MG63 (cell line): Measurements from ENCODE around the gene CREB3L1. TPM values are rescaled to one million over a fixed set of nuclear protein-coding genes. Genes with fewer than 3 reads are reported as not detected.
A peak's percentile ranks its signal among the peaks of the same experiment; 100 is the strongest.

Experiments used
- DNase-seq: peaks from one replicate; pipeline ENCODE4 v3.0.0-alpha.2; 2020
- H3K27me3 ChIP-seq: fragments of 250-450 bp; sonication (Bioruptor Pico); 2 replicates; pipeline ENCODE4 v1.5.1; 2020; ENCODE audit warnings: mild to moderate bottlenecking, moderate library complexity
- H3K36me3 ChIP-seq: fragments of 250-450 bp; sonication (Bioruptor Pico); 2 replicates; pipeline ENCODE4 v1.5.1; 2020; ENCODE audit warnings: mild to moderate bottlenecking, moderate library complexity
- H3K4me3 ChIP-seq: fragments of 250-450 bp; sonication (Bioruptor Pico); 2 replicates; pipeline ENCODE4 v1.5.1; 2020; ENCODE audit warnings: mild to moderate bottlenecking, moderate library complexity
- H3K9me3 ChIP-seq: fragments of 250-450 bp; sonication (Bioruptor Pico); 2 replicates; pipeline ENCODE4 v1.5.1; 2020; ENCODE audit warnings: mild to moderate bottlenecking, moderate library complexity
- total RNA-seq: library from RNA; depleted of rRNA; stranded (reverse); fragments of >200 nt; shearing (Covaris generic); gene quantifications from 2 replicates; pipeline ENCODE4 v1.2.3, GENCODE V29; 2014; ENCODE audit warnings: low replicate concordance

The CREB3L1 gene
- total RNA-seq, 1 experiment from 2014 or later: 12.5 TPM

DNA sequence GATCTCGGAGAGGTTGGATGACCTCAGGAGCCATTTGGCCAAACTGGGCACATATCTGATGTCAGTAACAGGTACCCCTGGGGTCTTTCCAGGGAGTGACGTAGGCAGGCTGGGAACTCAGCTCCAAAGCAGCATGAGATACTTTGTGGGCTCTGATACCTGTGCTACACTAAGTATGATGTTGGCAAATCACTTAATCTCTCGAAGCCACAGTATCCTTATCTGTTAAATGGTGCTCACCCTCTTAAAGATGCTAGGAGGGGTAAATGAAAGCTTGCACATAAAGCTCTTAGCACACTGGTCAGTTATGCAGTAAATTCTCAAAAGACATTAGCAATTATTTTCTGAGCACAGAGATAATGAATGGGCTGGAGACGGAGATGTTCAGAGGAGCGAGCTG is 52.7 kb downstream of the CREB3L1 start:
- H3K36me3 ChIP-seq: no peaks in the 10 kb centered on the region
- DNase-seq: no peak
- no peaks in the 10 kb centered on the region for H3K27me3 ChIP-seq
- H3K4me3 ChIP-seq: no peak overlapping the region
- no peaks in the 10 kb centered on the region for H3K9me3 ChIP-seq

DNA sequence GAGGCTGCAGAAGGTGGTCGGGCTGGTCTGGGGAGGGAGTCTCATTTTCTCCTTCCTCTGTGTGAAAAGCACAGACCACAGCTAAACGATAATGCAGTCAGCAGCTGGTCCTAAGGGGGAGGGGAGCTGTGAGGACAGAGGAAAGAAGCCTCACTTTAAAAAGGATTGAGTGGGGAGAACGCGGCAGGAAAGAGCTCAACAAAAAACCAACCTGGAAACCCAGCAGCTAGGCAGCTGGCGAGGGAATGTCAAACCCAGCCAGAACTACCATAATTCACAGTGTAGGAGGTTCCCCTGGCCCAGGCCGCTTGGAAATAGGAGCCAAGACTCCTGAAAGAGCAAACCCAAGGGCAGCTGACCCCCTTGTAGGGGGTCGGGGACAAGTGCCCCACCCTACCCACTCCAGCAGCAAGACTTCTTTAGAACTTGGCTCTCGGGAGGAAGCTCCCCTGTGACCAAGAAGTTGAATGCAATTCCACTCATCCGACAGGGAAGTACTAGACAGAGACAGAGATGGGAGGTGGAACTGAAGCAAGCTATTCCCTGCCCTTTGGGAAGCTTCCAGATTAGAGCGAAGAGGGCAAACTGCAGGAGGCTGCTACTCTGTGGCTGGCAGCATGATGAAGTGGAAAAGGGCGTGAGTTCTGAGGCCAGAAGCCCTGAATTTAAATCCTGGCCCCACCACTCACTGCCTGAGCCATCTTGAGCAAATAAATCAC is 53.3 kb downstream of the CREB3L1 start:
- no peaks in the 10 kb centered on the region for H3K27me3 ChIP-seq
- H3K4me3 ChIP-seq: no peak overlapping the region
- H3K36me3 ChIP-seq: no peaks in the 10 kb centered on the region
- H3K9me3 ChIP-seq: no peaks in the 10 kb centered on the region
- no peak for DNase-seq

DNA sequence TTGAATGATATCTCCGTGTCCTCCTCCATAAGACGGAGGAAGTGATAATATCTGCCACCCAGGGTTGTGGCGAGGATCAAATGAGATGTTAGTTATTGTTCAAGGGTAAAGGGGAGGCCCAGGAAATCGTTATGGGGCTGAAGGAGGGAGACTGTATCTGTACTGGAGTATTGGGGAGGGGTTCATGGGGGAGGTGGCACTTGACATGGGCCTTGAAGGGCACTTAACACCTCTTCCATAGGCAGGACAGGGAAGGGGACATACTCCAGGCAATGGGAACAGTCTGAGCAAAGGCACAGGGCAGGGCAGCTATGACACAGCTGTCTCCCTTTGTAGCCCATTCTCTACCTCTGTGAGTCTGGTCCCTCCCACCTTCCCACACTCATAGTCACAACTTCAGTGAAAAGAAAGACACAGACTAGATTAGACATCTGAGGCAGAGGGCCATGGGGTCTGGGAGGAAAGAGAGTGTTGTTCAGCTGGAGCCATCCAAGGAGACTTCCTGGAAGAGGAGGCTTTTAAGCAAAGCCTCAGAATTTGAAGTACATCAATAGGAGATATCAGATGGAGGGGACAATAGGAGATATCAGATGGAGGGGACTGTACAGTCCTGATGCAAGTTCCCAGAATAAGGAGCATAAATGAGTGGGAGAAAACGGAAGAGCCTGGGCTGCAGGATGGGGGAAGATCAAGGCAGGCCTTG is 54.0 kb downstream of the CREB3L1 start:
- Histone ChIP-seq H3K4me3 (no peak overlapping the region), H3K36me3 (no peaks in the 10 kb centered on the region), H3K27me3 (no peaks in the 10 kb centered on the region), H3K9me3 (no peaks in the 10 kb centered on the region)
- DNase-seq: no peak

DNA sequence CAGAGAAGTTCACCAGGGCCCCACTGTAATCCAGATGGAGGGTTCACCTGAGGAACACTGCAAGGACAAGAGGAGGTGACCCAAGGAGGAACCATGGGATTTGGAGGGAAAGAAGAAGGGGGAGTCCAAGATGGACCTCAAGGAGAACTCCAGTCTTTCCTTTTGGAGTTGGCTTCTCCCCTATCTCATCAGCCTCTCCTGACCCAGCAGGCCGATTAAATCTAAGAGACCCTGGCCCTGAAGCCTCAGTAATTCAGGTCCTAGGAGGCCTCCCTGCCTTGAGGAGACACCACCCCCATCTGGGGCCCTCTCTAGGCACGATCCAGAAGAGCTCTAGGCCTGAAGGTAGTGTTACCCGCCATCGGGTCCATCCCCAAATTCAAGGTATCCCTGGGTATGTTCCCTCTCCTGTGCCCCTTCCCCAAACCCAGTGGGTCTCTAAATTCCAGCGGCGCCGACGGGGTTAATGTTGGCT is 54.7 kb downstream of the CREB3L1 start:
- Histone ChIP-seq H3K27me3 (no peaks in the 10 kb centered on the region), H3K36me3 (no peaks in the 10 kb centered on the region), H3K4me3 (no peak overlapping the region), H3K9me3 (no peaks in the 10 kb centered on the region)
- no peak for DNase-seq

DNA sequence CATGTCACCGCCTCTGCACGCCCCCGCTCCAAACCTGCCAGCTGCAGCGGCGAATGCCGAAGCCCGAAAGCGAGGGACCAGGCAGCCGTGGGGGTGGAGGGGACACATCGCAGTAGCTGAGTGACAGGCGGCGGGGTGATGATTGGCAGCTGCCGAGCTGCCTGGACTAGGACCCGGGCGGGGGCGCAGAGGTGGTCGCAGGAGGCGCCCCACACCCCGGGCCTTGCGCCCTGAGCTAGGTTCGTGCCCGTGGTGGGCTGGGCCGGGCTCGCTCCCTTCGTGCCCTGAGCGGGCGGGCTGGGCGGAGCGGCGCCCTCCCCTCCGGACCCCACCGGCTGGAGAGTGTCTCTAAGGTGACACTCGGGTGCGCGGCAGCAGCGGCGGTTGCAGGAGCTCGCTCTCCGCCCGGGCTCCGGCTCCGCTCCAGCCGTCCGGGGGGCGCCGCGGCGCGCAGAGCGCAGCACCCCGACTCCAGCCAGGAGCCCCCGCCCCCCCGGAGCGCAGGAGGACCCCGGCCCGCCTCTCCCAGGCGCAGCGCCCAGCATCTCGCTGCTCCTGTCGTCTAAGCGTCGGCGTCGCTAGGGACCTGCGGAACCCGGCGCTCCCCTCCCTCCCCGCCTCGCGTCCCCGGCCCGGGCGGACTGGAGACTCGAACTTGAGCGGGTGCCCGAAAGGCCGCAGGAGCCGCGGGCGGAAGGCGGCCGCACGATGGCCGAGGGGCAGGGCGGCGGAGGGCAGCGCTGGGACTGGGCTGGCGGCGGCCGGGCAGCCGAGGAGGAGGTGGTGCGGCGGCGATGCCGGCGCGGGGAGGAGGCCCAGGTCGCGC is 55.3 kb downstream of the CREB3L1 start:
- H3K36me3 ChIP-seq: no peaks in the 10 kb centered on the region
- no peak overlapping the region for H3K4me3 ChIP-seq
- no peak for DNase-seq
- no peaks in the 10 kb centered on the region for H3K9me3 ChIP-seq
- no peaks in the 10 kb centered on the region for H3K27me3 ChIP-seq

DNA sequence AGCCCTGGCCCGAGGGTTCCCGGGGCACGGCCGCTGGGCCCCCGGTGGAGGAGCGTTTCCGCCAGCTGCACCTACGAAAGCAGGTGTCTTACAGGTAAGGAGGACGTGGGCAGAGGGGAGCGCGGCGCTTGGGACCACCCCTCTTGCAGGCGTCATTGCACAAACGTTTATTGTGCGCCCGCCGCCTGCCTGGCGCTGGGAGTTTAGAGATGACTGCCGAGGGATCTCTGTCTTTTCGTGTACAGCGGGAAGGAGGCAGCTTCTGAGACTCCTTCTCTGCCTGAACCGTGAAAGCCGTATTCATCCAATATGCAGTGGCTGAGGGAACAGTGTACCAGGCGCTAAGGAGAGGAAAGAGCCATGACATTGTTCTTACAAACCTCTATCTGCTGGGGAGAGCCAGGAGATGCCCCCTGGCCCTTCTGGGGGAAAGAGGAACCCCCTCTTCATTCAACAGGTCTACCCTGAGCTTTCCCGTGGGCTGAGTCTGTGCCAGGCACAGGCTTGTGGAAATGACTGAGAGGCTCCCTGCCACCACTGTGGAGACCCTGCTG is 56.0 kb downstream of the CREB3L1 start:
- H3K4me3 ChIP-seq: no peak overlapping the region
- no peaks in the 10 kb centered on the region for H3K36me3 ChIP-seq
- H3K27me3 ChIP-seq: no peaks in the 10 kb centered on the region
- no peak for DNase-seq
- no peaks in the 10 kb centered on the region for H3K9me3 ChIP-seq

DNA sequence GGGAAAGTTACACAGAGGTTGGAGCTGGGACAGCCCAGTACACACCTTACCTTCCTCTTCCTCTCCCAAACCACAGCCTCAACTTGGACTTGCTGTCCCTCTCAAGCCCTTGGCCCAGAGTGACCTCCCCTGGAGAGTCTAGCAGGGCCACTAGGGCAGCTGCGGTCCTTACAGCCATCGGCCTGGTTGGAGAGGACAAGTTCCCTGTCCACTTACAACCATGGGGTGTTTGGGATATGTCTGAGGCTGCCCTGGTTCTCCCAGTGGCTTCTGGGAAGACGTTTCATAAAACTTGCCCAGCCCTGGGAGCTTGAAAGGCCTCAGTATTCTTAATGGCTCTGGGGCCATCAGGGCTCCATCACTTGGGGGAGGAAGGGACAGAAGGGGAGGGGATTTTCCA is 56.7 kb downstream of the CREB3L1 start:
- Histone ChIP-seq H3K27me3 (no peaks in the 10 kb centered on the region), H3K9me3 (no peaks in the 10 kb centered on the region)
- DNase-seq: no peak

DNA sequence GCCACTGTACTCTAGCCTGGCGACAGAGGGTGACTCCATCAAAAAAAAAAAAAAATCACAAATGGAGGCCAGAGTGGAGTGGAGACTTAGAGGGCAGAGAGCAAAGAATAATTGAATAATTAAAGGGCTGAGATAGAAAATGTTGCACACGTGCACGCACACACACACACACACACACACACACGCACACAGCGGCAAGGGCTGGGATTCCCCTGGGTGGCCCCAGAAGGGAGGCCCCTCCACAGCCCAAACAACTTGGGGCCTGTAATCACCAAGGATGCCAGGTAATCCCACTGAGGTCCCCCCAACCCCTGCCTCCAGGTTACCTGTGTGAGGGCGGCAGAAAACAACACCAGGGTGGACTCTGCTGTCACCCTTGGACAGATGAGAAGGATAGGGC is 57.8 kb downstream of the CREB3L1 start:
- H3K36me3 ChIP-seq: no peaks in the 10 kb centered on the region
- no peaks in the 10 kb centered on the region for H3K27me3 ChIP-seq
- DNase-seq: no peak
- no peak overlapping the region for H3K4me3 ChIP-seq
- H3K9me3 ChIP-seq: no peaks in the 10 kb centered on the region

More for the DNA sequence above, 56.7 kb downstream of the CREB3L1 start:
- no peaks in the 10 kb centered on the region for H3K36me3 ChIP-seq
- no peak overlapping the region for H3K4me3 ChIP-seq

DNA sequence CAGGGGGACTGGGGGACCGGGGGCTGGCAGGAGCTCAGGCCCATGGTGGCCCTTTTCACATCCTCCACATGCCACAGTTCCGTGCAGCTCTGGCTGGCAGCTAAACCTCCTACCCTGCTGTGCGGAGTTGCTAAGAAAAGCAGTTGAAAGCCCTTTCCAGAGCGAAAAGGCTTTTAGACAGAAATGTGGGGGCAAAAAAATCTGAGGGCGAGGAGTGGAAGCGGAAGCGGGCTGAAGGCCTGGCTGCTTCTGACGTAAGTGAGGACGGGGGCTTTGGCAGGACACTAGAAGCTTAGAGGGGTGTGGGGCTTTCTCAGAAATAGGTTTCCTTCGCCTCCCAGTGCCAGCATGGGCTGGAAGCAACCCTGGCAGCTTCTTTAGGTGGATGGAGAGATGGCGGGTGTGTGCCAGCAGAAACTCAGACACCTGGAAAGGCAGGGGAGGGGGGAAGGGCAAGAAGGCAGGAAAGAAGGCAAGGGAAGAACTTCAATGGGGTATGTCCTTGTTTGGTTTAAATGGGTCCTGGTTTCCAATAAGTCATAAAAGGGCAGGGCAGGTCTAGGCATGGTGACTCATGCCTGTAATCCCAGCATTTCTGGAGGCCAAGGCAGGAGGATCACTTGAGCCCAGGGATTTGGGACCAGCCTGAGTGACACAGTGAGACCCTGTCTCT is 58.6 kb downstream of the CREB3L1 start:
- Histone ChIP-seq H3K27me3 (no peaks in the 10 kb centered on the region), H3K9me3 (no peaks in the 10 kb centered on the region), H3K4me3 (no peak overlapping the region), H3K36me3 (no peaks in the 10 kb centered on the region)
- DNase-seq: peak; percentile 26

DNA sequence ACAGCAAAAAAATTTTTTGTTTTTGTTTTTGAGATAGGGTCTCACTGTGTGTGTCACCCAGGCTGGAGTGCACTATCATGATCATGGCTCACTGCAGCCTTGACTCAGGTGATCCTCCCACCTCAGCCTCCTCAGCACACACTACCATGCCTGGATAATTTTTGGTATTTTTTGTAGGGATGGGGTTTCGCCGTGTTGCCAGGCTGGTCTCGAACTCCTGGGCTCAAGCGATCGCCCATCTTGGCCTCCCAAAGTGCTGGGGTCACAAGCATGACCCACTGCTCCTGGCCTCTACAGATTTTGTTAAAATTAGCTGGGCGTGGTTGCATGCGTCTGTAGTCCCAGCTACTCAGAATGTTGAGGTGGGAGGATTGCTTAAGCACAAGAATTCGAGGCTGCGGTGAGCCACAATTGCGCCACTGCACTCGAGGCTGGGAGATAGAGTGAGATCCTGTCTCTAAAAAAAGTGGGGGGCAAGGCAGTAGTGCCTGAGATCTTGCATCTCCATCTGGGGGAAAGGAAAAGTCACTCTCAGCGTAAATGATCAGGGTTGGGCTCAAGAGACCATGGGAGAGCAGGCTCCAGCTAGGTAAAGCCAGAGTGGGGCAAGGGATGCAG is 59.2 kb downstream of the CREB3L1 start:
- Histone ChIP-seq H3K9me3 (no peaks in the 10 kb centered on the region), H3K36me3 (no peaks in the 10 kb centered on the region), H3K27me3 (no peaks in the 10 kb centered on the region), H3K4me3 (no peak overlapping the region)
- no peak for DNase-seq

DNA sequence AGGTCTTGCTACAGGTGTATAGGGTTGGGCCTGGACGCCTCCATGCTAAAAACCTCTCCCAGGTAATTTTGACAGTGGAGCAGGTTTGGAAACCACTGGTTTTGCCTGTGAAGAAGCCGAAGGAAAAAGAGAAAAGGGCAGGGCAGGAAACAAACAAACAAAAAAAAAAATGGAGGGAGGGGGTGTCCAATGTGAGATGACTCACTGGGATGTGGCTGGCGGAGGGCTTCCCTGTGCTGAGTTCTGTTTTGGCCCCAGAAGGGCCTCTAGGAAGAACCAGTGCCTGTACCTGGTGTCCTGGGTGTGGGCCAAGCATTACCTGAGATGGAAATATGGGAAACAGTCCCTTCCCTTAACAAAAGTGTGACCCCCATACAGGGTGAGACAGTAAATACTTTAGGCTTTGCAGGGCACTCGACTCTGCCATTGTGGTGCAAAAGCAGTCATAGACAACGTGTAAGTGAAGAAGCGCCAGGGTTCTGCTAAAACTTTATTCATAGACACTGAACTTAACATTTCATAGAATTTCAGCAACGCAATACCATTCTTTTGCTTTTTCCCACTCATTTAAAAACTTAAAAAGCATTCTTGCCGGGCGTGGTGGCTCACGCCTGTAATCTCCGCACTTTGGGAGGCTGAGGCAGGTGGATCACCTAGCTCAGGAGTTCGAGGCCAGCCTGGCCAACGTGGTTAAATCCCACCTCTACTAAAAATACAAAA is 60.3 kb downstream of the CREB3L1 start:
- H3K9me3 ChIP-seq: no peaks in the 10 kb centered on the region
- no peak for DNase-seq
- H3K36me3 ChIP-seq: no peaks in the 10 kb centered on the region
- no peak overlapping the region for H3K4me3 ChIP-seq
- no peaks in the 10 kb centered on the region for H3K27me3 ChIP-seq

DNA sequence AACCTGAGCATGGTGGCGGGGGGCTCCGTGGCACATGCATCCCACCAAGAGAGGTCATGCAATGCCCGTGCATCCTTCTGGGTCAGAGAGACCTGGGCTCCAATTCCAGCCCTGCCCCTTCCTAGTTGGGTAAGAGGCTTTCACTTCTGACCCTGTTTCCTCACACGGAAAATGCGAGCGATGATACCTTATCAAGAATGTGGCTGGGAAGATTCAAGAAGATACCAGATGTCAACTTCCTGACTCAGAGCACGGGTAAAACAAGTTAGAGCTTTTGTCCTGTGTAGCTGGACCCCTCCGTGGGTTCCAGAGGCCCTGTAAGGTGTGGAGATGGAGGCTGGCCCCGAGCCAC is 61.1 kb downstream of the CREB3L1 start:
- DNase-seq: no peak
- H3K4me3 ChIP-seq: no peak overlapping the region

DNA sequence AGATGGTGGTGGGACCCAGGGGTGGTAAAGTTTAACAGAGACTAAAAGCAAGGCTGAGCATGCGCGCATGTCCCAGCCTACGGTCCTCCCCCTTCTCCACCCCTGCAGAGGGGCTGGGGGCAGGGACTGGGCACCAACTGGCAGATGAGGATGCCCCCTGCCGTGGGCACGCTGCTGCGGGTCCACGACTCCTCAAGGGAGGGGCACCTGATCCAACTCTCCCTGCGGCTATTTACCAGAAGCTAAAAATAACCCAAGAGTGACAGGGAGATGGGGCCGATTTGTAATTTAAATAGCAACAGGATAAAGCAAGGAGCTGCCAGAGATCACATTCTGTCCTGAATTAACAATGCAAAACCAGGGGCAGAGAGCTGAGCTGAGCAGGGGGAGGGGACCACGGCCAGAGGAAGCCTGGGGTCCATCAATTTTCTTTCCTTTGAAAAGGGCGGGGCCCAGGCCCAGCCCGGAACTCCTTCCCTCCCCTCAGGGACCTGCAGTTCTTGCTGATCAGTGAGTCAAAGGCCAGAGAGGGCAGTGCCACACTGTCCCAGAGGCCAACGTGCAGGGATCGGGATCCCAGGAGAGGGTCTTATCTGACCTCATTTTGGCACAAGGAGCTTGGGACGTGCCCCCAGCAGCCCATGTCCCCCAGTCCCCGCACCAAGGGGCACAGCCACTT is 61.7 kb downstream of the CREB3L1 start:
- no peak for DNase-seq
- Histone ChIP-seq H3K36me3 (no peaks in the 10 kb centered on the region), H3K9me3 (no peaks in the 10 kb centered on the region), H3K4me3 (no peak overlapping the region), H3K27me3 (no peaks in the 10 kb centered on the region)

More for the DNA sequence above, 61.1 kb downstream of the CREB3L1 start:
- Histone ChIP-seq H3K9me3 (no peaks in the 10 kb centered on the region), H3K27me3 (no peaks in the 10 kb centered on the region), H3K36me3 (no peaks in the 10 kb centered on the region)

DNA sequence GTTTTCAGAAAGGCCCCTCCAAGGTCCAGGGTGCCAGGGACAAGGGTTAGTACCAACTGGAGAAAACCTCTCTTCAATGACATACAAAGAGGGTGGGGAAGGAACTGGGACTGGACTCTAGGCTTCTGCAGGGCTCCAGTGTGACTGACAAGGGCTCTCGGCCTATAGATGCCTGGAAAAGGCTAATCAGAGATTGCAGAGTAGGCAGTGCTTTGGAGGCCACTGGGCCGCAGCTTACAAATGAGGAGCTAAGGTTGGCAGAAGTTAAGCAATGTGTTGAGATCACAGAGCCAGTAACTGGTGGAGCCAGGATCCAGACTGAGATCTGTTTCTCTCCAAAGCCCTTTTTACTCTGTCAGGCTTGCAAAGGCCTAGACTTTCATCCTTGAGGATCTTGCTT is 62.4 kb downstream of the CREB3L1 start:
- Histone ChIP-seq H3K36me3 (no peaks in the 10 kb centered on the region), H3K9me3 (no peaks in the 10 kb centered on the region), H3K27me3 (no peaks in the 10 kb centered on the region), H3K4me3 (no peak overlapping the region)
- no peak for DNase-seq

DNA sequence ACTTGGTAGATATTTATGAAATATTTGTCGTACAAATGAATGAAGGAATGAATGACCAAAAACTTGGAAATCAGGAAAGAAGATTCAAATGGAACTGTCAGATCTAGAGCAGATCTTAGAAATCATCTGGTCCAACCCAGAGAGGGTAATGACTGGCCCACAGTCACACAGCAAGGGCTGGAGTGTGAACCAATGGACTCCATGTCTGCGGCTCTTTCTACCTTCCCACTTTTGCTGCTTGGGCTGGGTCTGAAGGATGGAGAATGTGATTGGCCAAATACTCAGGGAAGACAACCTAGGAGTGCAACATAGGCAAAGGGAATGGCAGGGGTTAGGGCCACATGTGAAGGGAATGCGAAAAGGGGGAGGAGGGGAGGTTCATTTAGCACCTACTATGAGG is 64.0 kb downstream of the CREB3L1 start:
- Histone ChIP-seq H3K9me3 (no peaks in the 10 kb centered on the region), H3K36me3 (no peaks in the 10 kb centered on the region), H3K27me3 (no peaks in the 10 kb centered on the region), H3K4me3 (no peak overlapping the region)
- DNase-seq: no peak
